Measurements from ENCODE around the gene TNFRSF9.
"Not testable (repeated sequence)": the region's sequence is repeated elsewhere in the genome, so short reads cannot be mapped to it uniquely, and the experiment has no call there.

TNFRSF9 gene

DNA sequence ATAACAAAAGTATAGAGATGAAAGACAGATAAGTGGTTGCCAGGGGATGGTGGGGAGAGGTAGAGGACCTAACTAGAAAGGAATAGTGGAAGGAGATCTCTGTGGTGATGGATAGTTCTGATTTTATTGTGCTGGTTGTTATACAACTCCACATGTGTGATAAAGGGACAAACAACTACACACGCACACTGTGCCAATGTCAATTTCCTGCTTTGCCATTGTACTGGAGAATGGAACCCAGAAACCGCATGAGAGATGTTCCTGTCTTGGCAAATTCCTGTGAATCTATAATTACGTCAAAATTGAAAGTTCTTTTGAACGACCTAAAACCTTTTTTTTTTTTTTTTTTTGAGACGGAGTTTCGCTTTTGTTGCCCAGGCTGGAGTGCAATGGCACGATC lies 11.0 kb downstream of the TNFRSF9 start:
- no peak for DNase-seq
- in situ Hi-C loops (cut with MboI; ENCODE audit: low pct_unique_long_range_greater_than_20kb, low sequenced_read_pairs) = no loop called here

DNA sequence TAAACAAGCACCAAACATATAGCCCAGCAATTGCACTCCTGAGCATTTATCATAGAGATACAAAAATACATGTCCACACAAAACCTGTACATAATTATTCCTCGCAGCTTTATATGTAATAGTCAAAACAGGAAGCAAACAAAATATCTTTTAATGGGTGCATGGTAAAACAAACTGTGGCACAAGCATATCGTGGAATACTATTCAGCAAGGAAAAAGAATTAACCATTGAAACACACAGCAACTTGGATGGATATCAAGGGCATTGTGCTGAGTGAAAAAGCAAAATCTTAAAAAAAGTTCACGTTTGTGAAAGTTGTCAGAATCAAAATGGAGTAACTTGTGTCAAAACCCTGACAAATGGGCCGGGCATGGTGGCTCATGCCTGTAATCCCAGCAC lies 12.4 kb downstream of the TNFRSF9 start:
- no peak for DNase-seq
- in situ Hi-C loops (cut with MboI; ENCODE audit: low pct_unique_long_range_greater_than_20kb, low sequenced_read_pairs) = no loop called here

GRCh38 chr1:7927061-7927460 lies 13.6 kb downstream of the TNFRSF9 start:
- in situ Hi-C loops (cut with MboI; ENCODE audit: low pct_unique_long_range_greater_than_20kb, low sequenced_read_pairs); DNase-seq: not testable (repeated sequence)

- in situ Hi-C loops (cut with MboI; ENCODE audit: low pct_unique_long_range_greater_than_20kb, low sequenced_read_pairs) = no loop called here
- no peak for DNase-seq
Observed at GRCh38 chr1:7922301-7922700, 18.3 kb downstream of the TNFRSF9 start.

DNA sequence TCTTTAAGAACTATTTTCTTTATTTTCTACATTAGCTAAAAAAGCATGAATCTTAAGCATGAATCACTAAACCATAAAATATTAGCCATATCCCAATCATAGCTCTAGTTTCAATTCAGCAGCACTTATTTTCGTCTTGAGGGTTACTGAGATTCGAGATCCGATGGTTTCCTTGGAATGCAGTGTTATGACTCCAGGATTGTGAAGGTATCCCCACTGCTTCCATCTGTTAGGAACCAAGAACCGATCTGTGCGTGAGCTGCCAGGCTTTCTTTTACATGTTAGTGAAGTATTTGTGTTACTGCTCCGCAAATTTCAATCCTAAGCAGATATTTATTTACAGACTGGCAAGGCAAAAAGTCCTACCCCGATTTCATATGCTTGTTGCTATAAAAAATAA lies 18.8 kb downstream of the TNFRSF9 start:
- no peak for DNase-seq
- in situ Hi-C loops (cut with MboI; ENCODE audit: low pct_unique_long_range_greater_than_20kb, low sequenced_read_pairs) = no loop called here

DNA sequence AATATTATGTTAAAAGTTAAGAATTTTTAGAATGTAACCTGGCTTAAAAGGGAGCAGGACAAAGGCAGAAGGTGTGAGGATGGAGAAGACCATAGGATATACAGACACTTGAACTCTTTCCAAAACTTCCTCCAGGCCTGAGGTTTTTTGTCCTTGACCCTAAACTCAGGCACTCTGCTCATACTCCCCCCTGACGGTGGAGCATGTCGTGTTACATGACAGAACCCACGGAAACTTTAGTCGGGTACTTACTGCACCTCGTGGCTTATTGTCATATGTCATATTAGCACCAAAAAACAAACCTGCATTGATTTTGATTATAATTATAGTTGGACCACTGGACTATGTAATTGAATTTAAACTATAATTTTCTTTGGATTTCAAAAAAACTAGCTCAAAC lies 20.8 kb downstream of the TNFRSF9 start:
- no peak for DNase-seq
- in situ Hi-C loops (cut with MboI; ENCODE audit: low pct_unique_long_range_greater_than_20kb, low sequenced_read_pairs) = no loop called here

GRCh38 chr1:7917971-7918370 lies 22.7 kb downstream of the TNFRSF9 start:
- DNase-seq; in situ Hi-C loops (cut with MboI; ENCODE audit: low pct_unique_long_range_greater_than_20kb, low sequenced_read_pairs): not testable (repeated sequence)

- no peak for DNase-seq
- in situ Hi-C loops (cut with MboI; ENCODE audit: low pct_unique_long_range_greater_than_20kb, low sequenced_read_pairs) = no loop called here
Observed at GRCh38 chr1:7916501-7916830, 24.2 kb downstream of the TNFRSF9 start.

DNA sequence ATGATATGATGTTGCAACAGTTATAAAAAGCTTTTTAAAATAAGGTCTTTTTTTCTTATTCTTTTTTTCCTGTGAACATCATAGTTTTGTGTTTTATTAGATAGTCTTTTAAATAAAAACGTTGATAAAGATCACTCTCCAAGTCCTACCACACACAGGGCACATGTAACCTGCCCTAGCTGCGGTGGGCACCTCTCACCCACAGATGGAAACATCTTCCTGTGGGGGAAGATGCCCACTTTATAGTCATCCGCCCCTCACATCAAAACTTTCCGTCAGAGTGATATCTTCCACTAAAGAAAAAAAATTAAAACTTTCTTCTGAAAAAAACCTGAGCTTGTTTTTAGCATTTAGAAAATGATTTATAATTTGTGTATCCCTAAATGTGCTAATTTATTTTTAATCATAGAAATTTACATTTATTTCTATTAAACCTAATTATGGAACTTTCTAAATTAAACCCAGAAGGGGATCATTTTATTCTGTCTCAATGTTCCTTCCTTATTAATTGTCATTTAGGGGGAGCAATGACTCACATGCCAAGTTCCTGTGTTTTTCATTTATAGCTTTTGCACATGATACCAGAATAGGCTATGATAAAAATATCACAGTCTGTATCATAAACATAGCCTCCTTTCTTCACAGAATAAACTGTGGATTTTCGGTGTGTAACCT lies 24.7 kb downstream of the TNFRSF9 start:
- DNase-seq = no peak
- in situ Hi-C loops (cut with MboI; ENCODE audit: low pct_unique_long_range_greater_than_20kb, low sequenced_read_pairs) = no loop called here

GRCh38 chr1:7912743-7913557 lies 27.7 kb downstream of the TNFRSF9 start:
- in situ Hi-C loops (cut with MboI; ENCODE audit: low pct_unique_long_range_greater_than_20kb, low sequenced_read_pairs) = no loop called here
- no peak for DNase-seq

DNA sequence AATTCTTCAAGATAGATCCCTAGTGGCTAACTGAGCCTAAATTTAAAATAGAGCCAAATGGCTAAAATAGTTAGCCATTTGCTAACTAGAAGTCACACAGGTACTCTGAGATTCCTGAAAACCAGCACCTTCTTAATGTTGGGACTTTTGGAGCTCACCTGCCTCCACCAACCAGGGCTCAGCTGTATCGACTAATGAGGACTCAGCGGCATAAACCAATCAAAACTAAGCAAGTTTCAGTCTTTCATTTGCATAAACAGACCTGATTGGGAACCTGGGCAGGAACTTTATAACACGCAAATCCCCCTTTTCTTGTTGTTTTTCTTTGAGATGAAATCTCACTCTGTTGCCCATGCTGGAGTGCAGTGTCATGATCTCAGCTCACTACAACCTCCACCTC lies 28.5 kb downstream of the TNFRSF9 start:
- in situ Hi-C loops (cut with MboI; ENCODE audit: low pct_unique_long_range_greater_than_20kb, low sequenced_read_pairs) = no loop called here
- DNase-seq = no peak

- DNase-seq = no peak
- in situ Hi-C loops (cut with MboI; ENCODE audit: low pct_unique_long_range_greater_than_20kb, low sequenced_read_pairs) = no loop called here
Observed at GRCh38 chr1:7905262-7905661, 35.4 kb downstream of the TNFRSF9 start.

DNA sequence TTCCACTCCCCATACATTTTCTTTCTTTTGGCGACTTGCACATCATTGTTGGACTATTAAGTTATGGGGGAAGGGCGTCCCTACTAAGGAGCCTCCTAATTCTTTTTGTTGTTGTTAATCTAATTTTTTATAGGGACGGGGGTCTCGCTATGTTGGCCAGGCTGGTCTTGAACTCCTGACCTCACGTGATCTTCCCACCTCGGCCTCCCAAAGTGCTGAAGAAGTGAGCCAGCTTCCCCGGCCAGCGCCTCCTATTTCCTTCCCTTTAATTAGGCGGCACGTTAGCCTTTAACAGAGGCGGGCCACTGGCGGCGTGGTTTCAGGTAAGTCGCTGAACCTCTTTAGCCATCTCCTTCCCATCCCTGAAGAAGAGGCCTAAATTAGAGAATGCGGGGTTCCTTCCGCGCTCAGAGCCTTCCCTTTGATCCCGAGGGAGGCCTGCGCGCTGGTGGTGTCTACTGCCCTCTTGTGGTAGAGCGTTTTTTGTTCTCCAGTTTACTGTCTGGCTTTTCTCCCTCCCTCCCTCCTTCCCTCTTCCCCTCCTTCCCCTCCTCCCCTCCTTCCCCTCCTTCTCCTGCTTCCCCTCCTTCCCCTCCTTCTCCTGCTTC lies 38.1 kb downstream of the TNFRSF9 start:
- in situ Hi-C loops (cut with MboI; ENCODE audit: low pct_unique_long_range_greater_than_20kb, low sequenced_read_pairs) = no loop called here
- peak; percentile 89 for DNase-seq

DNA sequence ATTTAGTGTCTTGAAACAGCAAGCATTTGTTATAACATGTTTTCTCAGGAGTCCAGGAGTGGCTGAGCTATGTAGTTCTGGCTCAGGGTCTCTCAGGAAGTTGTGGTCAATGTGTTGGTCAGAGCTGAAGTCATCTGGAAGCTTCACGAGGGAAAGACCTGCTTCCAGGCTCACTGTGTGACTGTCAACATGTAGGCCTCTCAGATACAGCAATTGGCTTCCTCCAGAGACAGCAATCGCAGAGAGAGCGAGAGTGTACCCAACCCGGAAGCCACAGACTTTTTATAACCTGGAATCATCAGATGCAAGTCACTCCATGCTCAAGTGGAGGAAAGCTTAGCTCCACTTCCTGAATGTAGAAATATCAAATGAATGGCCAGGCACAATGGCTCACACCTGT lies 40.9 kb downstream of the TNFRSF9 start:
- in situ Hi-C loops (cut with MboI; ENCODE audit: low pct_unique_long_range_greater_than_20kb, low sequenced_read_pairs) = no loop called here
- peak; percentile 77 for DNase-seq

DNA sequence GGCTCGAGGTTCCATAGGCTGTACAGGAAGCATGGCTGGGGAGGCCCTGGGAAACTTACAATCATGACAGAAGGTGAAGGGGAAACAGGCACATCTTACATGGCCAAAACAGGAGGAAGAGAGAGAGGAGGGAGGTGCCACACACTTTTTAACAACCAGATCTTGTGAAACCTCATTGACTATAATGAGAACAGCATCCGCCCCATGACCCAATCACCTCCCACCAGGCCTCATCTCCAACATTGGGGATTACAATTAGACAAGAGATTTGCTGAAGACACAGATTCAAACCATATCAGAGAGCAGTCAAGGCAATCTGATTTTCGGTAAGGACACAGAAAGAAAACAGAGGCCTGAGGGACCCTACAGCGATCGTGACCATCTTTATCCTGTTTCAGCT lies 41.7 kb downstream of the TNFRSF9 start:
- in situ Hi-C loops (cut with MboI; ENCODE audit: low pct_unique_long_range_greater_than_20kb, low sequenced_read_pairs) = no loop called here
- DNase-seq = peak; percentile 8

DNA sequence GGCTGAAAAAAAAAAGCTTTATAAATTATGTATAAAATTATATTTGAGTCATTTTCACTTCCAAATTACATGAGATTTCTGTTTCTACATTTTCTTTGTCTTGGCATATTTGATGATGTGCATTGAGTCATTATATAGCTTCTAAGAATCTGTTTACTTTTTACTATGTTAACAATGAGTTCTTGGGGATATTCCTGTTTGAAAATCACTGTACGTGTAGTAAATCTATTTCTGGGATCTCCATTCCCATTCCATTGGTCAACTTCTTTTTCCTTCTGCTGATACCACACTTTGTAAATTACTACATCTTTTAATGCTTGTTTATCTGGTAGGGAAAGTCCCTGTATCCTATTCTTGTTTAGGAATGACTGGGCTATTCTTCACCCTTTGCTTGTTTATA lies 43.6 kb downstream of the TNFRSF9 start:
- DNase-seq = no peak
- in situ Hi-C loops (cut with MboI; ENCODE audit: low pct_unique_long_range_greater_than_20kb, low sequenced_read_pairs) = no loop called here

DNA sequence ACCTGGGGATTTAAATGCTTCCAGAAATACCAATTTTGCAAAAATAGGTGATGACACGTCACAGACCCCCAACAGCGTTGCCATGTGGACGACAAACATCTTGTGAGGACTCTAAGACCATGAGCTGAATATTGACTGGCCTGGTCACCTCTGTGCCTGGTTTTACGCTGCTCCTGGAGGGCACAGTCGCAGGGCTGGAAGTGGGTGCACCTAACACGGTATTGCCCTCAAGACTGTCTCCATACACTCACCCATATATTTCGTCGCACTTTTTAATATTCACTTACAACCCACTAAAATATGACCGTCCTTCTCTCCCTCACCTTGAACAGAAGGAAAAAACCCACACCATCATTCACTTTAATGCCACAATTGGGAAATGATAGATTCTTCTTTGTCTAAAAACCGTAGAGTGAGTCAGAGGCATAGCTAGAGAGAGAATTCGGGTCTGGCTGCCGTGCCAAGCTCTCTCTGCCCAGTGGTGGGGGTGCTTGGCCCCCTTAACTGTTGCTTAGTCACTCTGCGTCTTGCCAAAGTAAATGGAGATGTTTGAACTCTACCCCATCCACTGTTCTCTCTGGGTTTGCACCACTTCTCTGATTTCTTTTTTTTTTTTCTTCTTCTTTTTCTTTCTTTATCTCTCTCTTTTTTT lies 47.0 kb downstream of the TNFRSF9 start:
- DNase-seq = no peak
- in situ Hi-C loops (cut with MboI; ENCODE audit: low pct_unique_long_range_greater_than_20kb, low sequenced_read_pairs) = no loop called here

GRCh38 chr1:7891804-7892203 lies 48.8 kb downstream of the TNFRSF9 start:
- in situ Hi-C loops (cut with MboI; ENCODE audit: low pct_unique_long_range_greater_than_20kb, low sequenced_read_pairs) = no loop called here
- no peak for DNase-seq

GRCh38 chr1:7890853-7891252 lies 49.8 kb downstream of the TNFRSF9 start:
- in situ Hi-C loops (cut with MboI; ENCODE audit: low pct_unique_long_range_greater_than_20kb, low sequenced_read_pairs) = no loop called here
- no peak for DNase-seq

Measured in KBM-7 (cell line).